GM19239 (cell line): ENCODE results near the gene DPCD.

ENCODE experiments used
- DNase-seq: peaks from one replicate; pipeline ENCODE4 v3.0.0; 2011; ENCODE audit warnings: low spot score; ENCODE audit not compliant: insufficient read length
- FAIRE-seq: peaks from 2 replicates; lab custom pipeline; 2011; peaks lifted over from hg19 to GRCh38; lab: Jason Lieb, UNC

The DPCD gene

GRCh38 chr10:101587725-101588653, at the start of gene DPCD, which contains the start of gene POLL:
Gene DPCD (plus strand): TSS chr10:101588321. CDS start chr10:101588337, 16 bp downstream.
Gene POLL (minus strand): TSS chr10:101588257. CDS start chr10:101587360, 897 bp downstream.
- peak; percentile 99 for FAIRE-seq

GRCh38 chr10:101538446-101538845, 49.7 kb upstream of the DPCD start:
- FAIRE-seq = no peak

More at GRCh38 chr10:101587725-101588653, at the start of gene DPCD, which contains the start of gene POLL:
- DNase-seq = peak; percentile 96

GRCh38 chr10:101545898-101546297, 42.2 kb upstream of the DPCD start:
- FAIRE-seq = no peak
- DNase-seq = no peak

More at GRCh38 chr10:101538446-101538845, 49.7 kb upstream of the DPCD start:
- no peak for DNase-seq

GRCh38 chr10:101550965-101551364, 37.2 kb upstream of the DPCD start:
- FAIRE-seq (no peak), DNase-seq (no peak)

- no peak for DNase-seq
- FAIRE-seq = no peak
Measured at GRCh38 chr10:101552442-101552841, 35.7 kb upstream of the DPCD start.

- no peak for FAIRE-seq
- no peak for DNase-seq
Measured at GRCh38 chr10:101557541-101557940, 30.6 kb upstream of the DPCD start.

GRCh38 chr10:101558204-101558603, 29.9 kb upstream of the DPCD start:
- FAIRE-seq (no peak), DNase-seq (no peak)

- no peak for FAIRE-seq
- DNase-seq = no peak
Measured at GRCh38 chr10:101558671-101559595, 29.2 kb upstream of the DPCD start.

GRCh38 chr10:101559596-101560297, 28.4 kb upstream of the DPCD start:
- DNase-seq = no peak
- FAIRE-seq = no peak

GRCh38 chr10:101560298-101561067, 27.6 kb upstream of the DPCD start:
- no peak for FAIRE-seq
- no peak for DNase-seq

GRCh38 chr10:101561068-101561915, 26.8 kb upstream of the DPCD start:
- no peak for FAIRE-seq
- DNase-seq = no peak

GRCh38 chr10:101562231-101562630, 25.9 kb upstream of the DPCD start:
- DNase-seq = no peak
- FAIRE-seq = no peak

- no peak for FAIRE-seq
- DNase-seq = no peak
Measured at GRCh38 chr10:101563007-101563406, 25.1 kb upstream of the DPCD start.

- FAIRE-seq (no peak), DNase-seq (no peak)
Measured at GRCh38 chr10:101563497-101564040, 24.6 kb upstream of the DPCD start.

- FAIRE-seq (no peak), DNase-seq (no peak)
Measured at GRCh38 chr10:101564490-101564991, 23.6 kb upstream of the DPCD start.

- no peak for DNase-seq
- FAIRE-seq = no peak
Measured at GRCh38 chr10:101565370-101565900, 22.7 kb upstream of the DPCD start.

- DNase-seq = no peak
- no peak for FAIRE-seq
Measured at GRCh38 chr10:101565936-101566332, 22.2 kb upstream of the DPCD start.
